ENCODE measurements around the gene SIGLEC12. TPM values are rescaled to one million over a fixed set of nuclear protein-coding genes. Genes with fewer than 3 reads are reported as not detected.

Gene SIGLEC12
- total RNA-seq, 2 donors from 2014 or later: 0.91 TPM; not detected in 1

DNA sequence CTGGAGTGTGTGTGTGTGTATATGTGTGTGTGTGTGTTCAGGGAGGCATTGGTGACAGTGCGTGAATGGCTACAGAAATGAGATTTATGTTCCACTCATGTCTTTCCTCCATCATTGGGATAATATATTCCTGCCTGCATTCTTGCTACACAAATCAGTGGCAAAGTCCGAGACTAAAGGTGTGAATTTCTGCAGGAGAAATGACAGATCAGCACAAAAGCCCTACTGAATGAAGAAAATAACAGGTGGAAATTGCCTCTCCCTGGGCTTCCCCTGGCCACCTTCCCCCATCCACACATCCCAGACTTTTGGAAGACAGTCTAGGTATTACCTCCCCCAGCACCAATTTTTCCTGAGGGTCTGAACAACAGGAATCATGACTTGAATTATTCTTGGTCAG is 19.8 kb upstream of the SIGLEC12 start:
- WGBS: 86% methylated on average over 2 of the region's 2 CpGs
- no peak for DNase-seq (ENCODE audit: low spot score)
- intact Hi-C loops (cut with DNase I): no loop called here

DNA sequence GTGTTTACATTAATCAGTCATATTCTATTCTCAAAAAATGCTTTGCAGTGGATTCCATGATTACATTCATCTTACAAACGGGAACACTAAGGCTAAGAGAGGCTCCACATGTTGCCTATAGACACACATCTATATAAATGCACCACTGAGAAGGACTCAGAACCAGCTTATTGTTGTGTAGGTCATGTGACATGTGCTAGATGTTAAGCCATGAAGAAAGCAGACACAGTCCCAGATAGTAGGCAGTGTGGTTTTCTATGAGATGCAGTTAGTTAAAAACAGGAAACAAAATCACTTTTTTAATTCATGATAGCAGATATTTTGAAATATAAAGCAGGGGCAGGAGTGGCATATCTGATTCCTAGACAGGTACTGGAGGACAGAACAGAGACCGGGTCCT is 19.1 kb upstream of the SIGLEC12 start:
- intact Hi-C loops (cut with DNase I): no loop called here
- Histone ChIP-seq H3K9me3 (no peaks in the 10 kb centered on the region), H3K4me1 (replicated peaks) (no peaks in the 10 kb centered on the region), H3K27ac (no peak overlapping the region), H3K36me3 (no peaks in the 10 kb centered on the region), H3K4me3 (no peak overlapping the region), H3K27me3 (replicated peaks; ENCODE audit: insufficient read depth) (no peaks in the 10 kb centered on the region)
- WGBS: 34% methylated on average over 2 of the region's 2 CpGs
- no peak for DNase-seq (ENCODE audit: low spot score)
- TF ChIP-seq POLR2AphosphoS5 (IDR thresholded peaks at IDR 0.05) (no peak), POLR2A (IDR thresholded peaks at IDR 0.05) (no peak)
- TF ChIP-seq, protein P1, sequence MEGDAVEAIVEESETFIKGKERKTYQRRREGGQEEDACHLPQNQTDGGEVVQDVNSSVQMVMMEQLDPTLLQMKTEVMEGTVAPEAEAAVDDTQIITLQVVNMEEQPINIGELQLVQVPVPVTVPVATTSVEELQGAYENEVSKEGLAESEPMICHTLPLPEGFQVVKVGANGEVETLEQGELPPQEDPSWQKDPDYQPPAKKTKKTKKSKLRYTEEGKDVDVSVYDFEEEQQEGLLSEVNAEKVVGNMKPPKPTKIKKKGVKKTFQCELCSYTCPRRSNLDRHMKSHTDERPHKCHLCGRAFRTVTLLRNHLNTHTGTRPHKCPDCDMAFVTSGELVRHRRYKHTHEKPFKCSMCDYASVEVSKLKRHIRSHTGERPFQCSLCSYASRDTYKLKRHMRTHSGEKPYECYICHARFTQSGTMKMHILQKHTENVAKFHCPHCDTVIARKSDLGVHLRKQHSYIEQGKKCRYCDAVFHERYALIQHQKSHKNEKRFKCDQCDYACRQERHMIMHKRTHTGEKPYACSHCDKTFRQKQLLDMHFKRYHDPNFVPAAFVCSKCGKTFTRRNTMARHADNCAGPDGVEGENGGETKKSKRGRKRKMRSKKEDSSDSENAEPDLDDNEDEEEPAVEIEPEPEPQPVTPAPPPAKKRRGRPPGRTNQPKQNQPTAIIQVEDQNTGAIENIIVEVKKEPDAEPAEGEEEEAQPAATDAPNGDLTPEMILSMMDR (IDR thresholded peaks at IDR 0.05): no peak

More for the DNA sequence above, 19.8 kb upstream of the SIGLEC12 start:
- Histone ChIP-seq H3K36me3 (no peaks in the 10 kb centered on the region), H3K4me3 (no peak overlapping the region), H3K4me1 (replicated peaks) (no peaks in the 10 kb centered on the region), H3K9me3 (no peaks in the 10 kb centered on the region), H3K27me3 (replicated peaks; ENCODE audit: insufficient read depth) (no peaks in the 10 kb centered on the region), H3K27ac (no peak overlapping the region)
- TF ChIP-seq, protein P1 (IDR thresholded peaks at IDR 0.05): no peak
- no peak for TF ChIP-seq POLR2A (IDR thresholded peaks at IDR 0.05)
- no peak for TF ChIP-seq POLR2AphosphoS5 (IDR thresholded peaks at IDR 0.05)

DNA sequence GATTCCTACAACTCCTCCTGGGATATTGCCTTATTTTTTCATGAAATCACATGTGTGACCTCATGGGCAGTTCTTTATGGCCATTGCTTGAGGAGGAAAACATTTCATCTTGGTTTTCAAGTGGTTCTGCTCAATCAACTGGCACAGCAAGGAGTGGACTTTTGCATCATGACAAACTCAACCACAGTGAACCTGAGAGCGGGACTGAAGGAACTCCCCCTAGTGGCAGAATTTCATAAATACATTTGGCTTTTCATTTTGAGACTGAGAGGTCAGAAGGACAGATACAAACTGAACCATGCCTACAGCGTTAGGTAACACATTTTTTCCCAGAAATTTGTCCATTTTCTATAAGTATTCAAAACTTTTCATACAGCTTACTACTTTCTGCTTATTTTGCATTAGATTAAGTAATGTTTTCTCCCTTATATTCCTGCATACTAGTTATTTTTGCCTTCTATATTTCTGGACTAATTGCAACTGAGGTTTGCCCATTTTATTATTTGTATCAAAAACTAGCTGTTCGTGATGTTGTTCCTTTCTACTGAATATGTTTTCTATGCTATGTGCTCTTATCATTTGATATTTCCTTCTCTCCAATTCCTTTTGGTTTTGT is 13.4 kb upstream of the SIGLEC12 start:
- no peaks in the 10 kb centered on the region for H3K9me3 ChIP-seq
- no peak overlapping the region for H3K27ac ChIP-seq
- TF ChIP-seq, protein P1 (IDR thresholded peaks at IDR 0.05): peak; percentile 15 to 77 (median 42)
- no peak for TF ChIP-seq POLR2A (IDR thresholded peaks at IDR 0.05)
- no peak overlapping the region for H3K4me3 ChIP-seq
- no peaks in the 10 kb centered on the region for H3K27me3 ChIP-seq (replicated peaks; ENCODE audit: insufficient read depth)
- DNase-seq (ENCODE audit: low spot score): no peak
- no peaks in the 10 kb centered on the region for H3K4me1 ChIP-seq (replicated peaks)
- H3K36me3 ChIP-seq: no peaks in the 10 kb centered on the region
- intact Hi-C loops (cut with DNase I): no loop called here
- WGBS: 11% methylated on average over 3 of the region's 3 CpGs

DNA sequence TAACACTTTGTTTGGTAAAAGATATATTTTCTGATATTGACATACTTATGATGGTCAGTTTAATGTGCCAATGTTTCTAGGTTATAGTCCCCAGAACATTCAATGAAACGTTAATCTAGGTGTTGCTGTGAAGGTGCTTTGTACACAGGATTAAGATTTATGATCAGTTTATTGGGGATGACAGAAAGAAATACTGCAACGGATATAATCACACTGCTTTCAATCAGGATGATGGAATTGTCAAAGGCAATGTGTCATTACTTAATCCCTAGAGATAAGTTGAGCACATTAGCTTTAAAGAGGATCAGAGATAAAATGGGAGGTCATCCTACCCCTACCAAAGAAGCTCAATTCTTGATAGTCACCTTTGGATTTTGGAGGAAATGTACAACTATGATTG is 12.4 kb upstream of the SIGLEC12 start:
- Histone ChIP-seq H3K36me3 (no peaks in the 10 kb centered on the region), H3K27ac (no peak overlapping the region), H3K9me3 (no peaks in the 10 kb centered on the region), H3K4me1 (replicated peaks) (no peaks in the 10 kb centered on the region), H3K27me3 (replicated peaks; ENCODE audit: insufficient read depth) (no peaks in the 10 kb centered on the region), H3K4me3 (no peak overlapping the region)
- DNase-seq (ENCODE audit: low spot score): no peak
- intact Hi-C loops (cut with DNase I): no loop called here
- TF ChIP-seq POLR2AphosphoS5 (IDR thresholded peaks at IDR 0.05): no peak
- TF ChIP-seq, protein P1 (IDR thresholded peaks at IDR 0.05): no peak
- WGBS: 33% methylated on average over 2 of the region's 2 CpGs

DNA sequence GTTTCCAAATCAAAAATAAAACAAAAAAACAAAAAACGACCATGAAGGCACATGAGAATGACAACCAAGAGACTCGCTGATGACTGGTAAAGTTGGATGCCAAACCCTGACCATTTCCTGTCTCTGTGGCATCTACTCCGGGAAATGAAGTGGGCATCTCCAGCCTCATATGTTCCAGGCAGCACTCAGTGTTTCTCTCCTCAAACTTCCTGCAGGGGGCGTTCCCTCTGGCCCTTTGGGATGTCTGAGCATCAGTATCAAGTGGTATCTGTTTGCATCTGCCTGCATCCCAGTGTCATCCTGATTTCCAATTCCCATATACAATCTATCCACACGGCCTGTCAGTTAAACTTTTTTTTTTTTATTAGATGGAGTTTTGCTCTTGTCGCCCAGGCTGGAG is 9.8 kb upstream of the SIGLEC12 start:
- Histone ChIP-seq H3K4me3 (no peak overlapping the region), H3K9me3 (no peaks in the 10 kb centered on the region), H3K36me3 (no peaks in the 10 kb centered on the region), H3K27ac (no peak overlapping the region), H3K27me3 (replicated peaks; ENCODE audit: insufficient read depth) (no peaks in the 10 kb centered on the region), H3K4me1 (replicated peaks) (no peaks in the 10 kb centered on the region)
- no peak for DNase-seq (ENCODE audit: low spot score)
- WGBS: 12% methylated on average over 6 of the region's 6 CpGs
- intact Hi-C loops (cut with DNase I): no loop called here
- no peak for TF ChIP-seq POLR2AphosphoS5 (IDR thresholded peaks at IDR 0.05)
- TF ChIP-seq, protein P1 (IDR thresholded peaks at IDR 0.05): no peak
- TF ChIP-seq POLR2A (IDR thresholded peaks at IDR 0.05): no peak

Data from prostate gland (tissue), 2 donors.